ENCODE data around the gene AIM2. TPM values are rescaled to one million over a fixed set of nuclear protein-coding genes. Genes with fewer than 3 reads are reported as not detected.

The AIM2 gene
- total and polyA plus RNA-seq, 5 donors = 0.09 to 0.23 TPM; not detected in 3

DNA sequence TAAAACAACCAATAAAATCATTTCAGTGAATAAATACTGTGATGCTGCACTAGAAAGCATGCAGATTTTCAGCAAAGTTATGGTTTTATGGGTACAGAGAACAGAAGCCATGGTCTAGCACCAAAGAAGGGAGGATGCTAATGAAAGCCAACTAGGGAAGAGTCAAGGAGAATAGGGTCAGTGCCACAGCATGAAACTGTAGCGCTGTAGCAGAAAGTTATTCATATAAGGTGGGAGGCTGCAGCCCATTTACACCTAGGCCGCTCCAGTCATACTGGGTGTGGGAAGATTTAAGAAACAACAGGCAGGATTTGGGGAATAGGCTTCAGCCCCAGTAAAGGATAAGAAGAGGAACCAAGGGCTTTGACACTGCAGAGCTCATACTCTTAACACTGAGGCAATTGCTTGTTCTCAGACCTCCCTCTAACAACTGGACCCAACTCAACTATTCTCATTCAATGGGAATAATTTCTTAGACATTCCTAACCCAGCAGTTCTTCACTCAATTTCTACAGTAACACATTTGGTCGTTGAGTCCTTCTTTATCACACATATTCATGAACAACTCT is 62.5 kb downstream of the AIM2 start:
- Histone ChIP-seq H3K4me3 (ENCODE audit: low read length) (peak overlapping the region; percentile 32), H3K9me3 (ENCODE audit: control insufficient read depth, low read length) (no peaks in the 10 kb centered on the region), H3K27me3 (ENCODE audit: control insufficient read depth, insufficient read depth) (no peaks in the 10 kb centered on the region), H3K4me1 (ENCODE audit: control insufficient read depth, insufficient read depth, low read length) (peaks cover 3% of the 10 kb centered on the region), H3K27ac (ENCODE audit: low read length) (no peak overlapping the region)
- DNase-seq = no peak
- ATAC-seq = no peak
- WGBS = 93% methylated on average over 3 of the region's 3 CpGs
- intact Hi-C loops (cut with DNase I) = no loop called here

- no peaks in the 10 kb centered on the region for H3K27me3 ChIP-seq (ENCODE audit: control insufficient read depth, insufficient read depth)
- DNase-seq (peak in 1 of 3 donors; percentile 47), ATAC-seq (no peak)
- H3K4me3 ChIP-seq (ENCODE audit: low read length) = peak overlapping the region; percentile 66
- peaks cover 3% of the 10 kb centered on the region for H3K4me1 ChIP-seq (ENCODE audit: control insufficient read depth, insufficient read depth, low read length)
- intact Hi-C loops (cut with DNase I) = no loop called here
- WGBS = 47% methylated on average over 6 of the region's 6 CpGs
- peak overlapping the region; percentile 47 for H3K27ac ChIP-seq (ENCODE audit: low read length)
- no peaks in the 10 kb centered on the region for H3K9me3 ChIP-seq (ENCODE audit: control insufficient read depth, low read length)
These were observed 64.1 kb downstream of the AIM2 start for GRCh38 chr1:159012495-159012894.

Other genes starting within 250 kb of the AIM2 start
- 1 to 10 TPM; 2.3 to 6.4 (median 4.2) TPM for gene MNDA, start 245.4 kb downstream of the AIM2 start, total RNA-seq
- gene MNDA, start 245.4 kb downstream of the AIM2 start, polyA plus RNA-seq = 0.95 TPM
- under 1 TPM in 3 of 4 donors, not detected in 1; 0.56 to 0.66 (median 0.62) TPM for gene PYHIN1, start 145.2 kb downstream of the AIM2 start, total RNA-seq
- 0.20 TPM for gene PYHIN1, start 145.2 kb downstream of the AIM2 start, polyA plus RNA-seq
- 10 to 100 TPM; 29.5 to 43.1 (median 34.1) TPM for gene IFI16, start 66.9 kb downstream of the AIM2 start, total RNA-seq
- gene IFI16, start 66.9 kb downstream of the AIM2 start, polyA plus RNA-seq = 34.1 TPM
- gene CADM3, start 94.8 kb upstream of the AIM2 start, total RNA-seq = 10 to 100 TPM in 2 of 4 donors, 1 to 10 TPM in 2; 6.1 to 13.2 (median 8.7) TPM
- 9.0 TPM for gene CADM3, start 94.8 kb upstream of the AIM2 start, polyA plus RNA-seq
- 10 to 100 TPM in 1 of 4 donors, 1 to 10 TPM in 3; 2.7 to 17.9 (median 4.0) TPM for gene ACKR1, start 128.1 kb upstream of the AIM2 start, total RNA-seq
- 13.1 TPM for gene ACKR1, start 128.1 kb upstream of the AIM2 start, polyA plus RNA-seq
- gene FCER1A, start 225.6 kb upstream of the AIM2 start, total RNA-seq = 1 to 10 TPM in 1 of 4 donors, under 1 TPM in 3; 0.20 to 1.7 (median 0.68) TPM
- not detected for gene FCER1A, start 225.6 kb upstream of the AIM2 start, polyA plus RNA-seq

Data from right cardiac atrium (tissue), 5 donors.